HepG2 (cell line): ENCODE data around the gene GALNT10. TPM values are rescaled to one million over a fixed set of nuclear protein-coding genes. Genes with fewer than 3 reads are reported as not detected.

ENCODE experiments used
- HDAC1 ChIP-seq: sonication (generic); formaldehyde crosslinking; IDR thresholded peaks from 2 replicates; pipeline ENCODE4 v1.5.1; 2020; ENCODE audit warnings: mild to moderate bottlenecking, missing genetic modification reagents
- MLLT10 ChIP-seq: sonication (generic); formaldehyde crosslinking; IDR thresholded peaks from 2 replicates; pipeline ENCODE4 v1.4.0; 2020; ENCODE audit warnings: missing genetic modification reagents
- RAD51 ChIP-seq: fragments of 450-650 bp; IDR thresholded peaks from 2 replicates; pipeline ENCODE4 v1.6.1; 2016; ENCODE audit warnings: borderline replicate concordance
- TBP ChIP-seq: sonication (generic); formaldehyde crosslinking; IDR thresholded peaks from 2 replicates; pipeline ENCODE4 v1.5.0; 2020; ENCODE audit warnings: missing genetic modification reagents
- ZEB1 ChIP-seq: IDR thresholded peaks from 2 replicates; pipeline ENCODE4 v1.6.1; 2012; ENCODE audit warnings: mild to moderate bottlenecking, low read depth, inconsistent platforms; ENCODE audit not compliant: insufficient replicate concordance
- ZMYM4 ChIP-seq: sonication (generic); formaldehyde crosslinking; IDR thresholded peaks from 2 replicates; pipeline ENCODE4 v1.8.1; 2023; ENCODE audit warnings: mild to moderate bottlenecking, missing genetic modification reagents
- ZNF30 ChIP-seq: sonication (generic); formaldehyde crosslinking; IDR thresholded peaks from 2 replicates; pipeline ENCODE4 v1.5.0; 2020; ENCODE audit warnings: mild to moderate bottlenecking, missing genetic modification reagents
- ZNF484 ChIP-seq: sonication (generic); formaldehyde crosslinking; IDR thresholded peaks from 2 replicates; pipeline ENCODE4 v1.5.1; 2020; ENCODE audit warnings: mild to moderate bottlenecking, low read depth, missing genetic modification reagents, borderline replicate concordance
- polyA plus RNA-seq, 8 experiments: library from polyadenylated mRNA; depleted of rRNA in 3 of 8; stranded (reverse) in 7 of 8; unstranded in 1 of 8; fragments of >200 nt; fragmentation: Illumina TruSeq in 4 of 8; extraction: Trizol in 4 of 8; gene quantifications; 2 replicates each; pipeline versions ENCODE4 v1.2.1 to v1.2.3, GENCODE V29; 2011 to 2016; ENCODE audit warnings: low read depth in 4 of 8, missing spikeins in 1 of 8, mixed read lengths in 1 of 8; ENCODE audit not compliant: insufficient read depth in 1 of 8
- total RNA-seq, 5 experiments: library from RNA; depleted of rRNA; stranded (reverse); fragments of >200 nt; fragmentation: Illumina TruSeq; extraction: Trizol; gene quantifications; 2 replicates each; pipeline ENCODE4 v1.2.3, GENCODE V29; 2016; ENCODE audit warnings: low read depth in 1 of 5
- TF ChIP-seq, protein P1 (sequence below): sonication (generic); formaldehyde crosslinking; IDR thresholded peaks from 2 replicates; pipeline ENCODE4 v1.4.0; 2020; ENCODE audit warnings: missing genetic modification reagents
- TF ChIP-seq, protein P2 (sequence below): sonication (generic); formaldehyde crosslinking; IDR thresholded peaks from 2 replicates; pipeline ENCODE4 v1.5.1; 2020; ENCODE audit warnings: mild to moderate bottlenecking, missing genetic modification reagents, borderline replicate concordance
- TF ChIP-seq, protein P3 (sequence below): sonication (generic); formaldehyde crosslinking; IDR thresholded peaks from 2 replicates; pipeline ENCODE4 v1.8.0; 2023; ENCODE audit warnings: mild to moderate bottlenecking, missing genetic modification reagents
- TF ChIP-seq, protein P4 (sequence below): sonication (generic); formaldehyde crosslinking; IDR thresholded peaks from 2 replicates; pipeline ENCODE4 v1.5.0; 2020; ENCODE audit warnings: missing genetic modification reagents

The GALNT10 gene
- total and polyA plus RNA-seq, 2 of the 13 experiments (the other 11 are each of a cell fraction or from before 2014, with no cell fraction given) = 8.1 to 11.2 TPM

DNA sequence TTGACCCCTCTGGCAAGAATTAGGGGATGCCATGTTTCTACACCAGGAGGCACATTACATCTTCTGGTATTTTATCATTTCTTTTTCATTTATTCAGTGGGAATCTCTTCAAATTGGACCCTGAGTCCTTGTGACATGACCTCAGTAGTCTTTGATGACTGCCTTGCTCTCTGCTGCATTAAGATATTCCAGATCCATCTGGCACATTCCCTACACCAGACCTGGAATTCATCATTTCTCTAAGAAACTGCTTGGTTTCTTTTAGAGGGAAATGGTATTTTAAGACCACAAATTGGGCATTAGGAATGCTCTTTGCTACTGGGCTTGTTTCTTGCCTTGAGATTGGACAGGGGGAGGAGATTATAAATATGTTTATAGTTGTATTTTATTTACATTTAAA is 61.0 kb downstream of the GALNT10 start (continued):
- TF ChIP-seq, protein P1, sequence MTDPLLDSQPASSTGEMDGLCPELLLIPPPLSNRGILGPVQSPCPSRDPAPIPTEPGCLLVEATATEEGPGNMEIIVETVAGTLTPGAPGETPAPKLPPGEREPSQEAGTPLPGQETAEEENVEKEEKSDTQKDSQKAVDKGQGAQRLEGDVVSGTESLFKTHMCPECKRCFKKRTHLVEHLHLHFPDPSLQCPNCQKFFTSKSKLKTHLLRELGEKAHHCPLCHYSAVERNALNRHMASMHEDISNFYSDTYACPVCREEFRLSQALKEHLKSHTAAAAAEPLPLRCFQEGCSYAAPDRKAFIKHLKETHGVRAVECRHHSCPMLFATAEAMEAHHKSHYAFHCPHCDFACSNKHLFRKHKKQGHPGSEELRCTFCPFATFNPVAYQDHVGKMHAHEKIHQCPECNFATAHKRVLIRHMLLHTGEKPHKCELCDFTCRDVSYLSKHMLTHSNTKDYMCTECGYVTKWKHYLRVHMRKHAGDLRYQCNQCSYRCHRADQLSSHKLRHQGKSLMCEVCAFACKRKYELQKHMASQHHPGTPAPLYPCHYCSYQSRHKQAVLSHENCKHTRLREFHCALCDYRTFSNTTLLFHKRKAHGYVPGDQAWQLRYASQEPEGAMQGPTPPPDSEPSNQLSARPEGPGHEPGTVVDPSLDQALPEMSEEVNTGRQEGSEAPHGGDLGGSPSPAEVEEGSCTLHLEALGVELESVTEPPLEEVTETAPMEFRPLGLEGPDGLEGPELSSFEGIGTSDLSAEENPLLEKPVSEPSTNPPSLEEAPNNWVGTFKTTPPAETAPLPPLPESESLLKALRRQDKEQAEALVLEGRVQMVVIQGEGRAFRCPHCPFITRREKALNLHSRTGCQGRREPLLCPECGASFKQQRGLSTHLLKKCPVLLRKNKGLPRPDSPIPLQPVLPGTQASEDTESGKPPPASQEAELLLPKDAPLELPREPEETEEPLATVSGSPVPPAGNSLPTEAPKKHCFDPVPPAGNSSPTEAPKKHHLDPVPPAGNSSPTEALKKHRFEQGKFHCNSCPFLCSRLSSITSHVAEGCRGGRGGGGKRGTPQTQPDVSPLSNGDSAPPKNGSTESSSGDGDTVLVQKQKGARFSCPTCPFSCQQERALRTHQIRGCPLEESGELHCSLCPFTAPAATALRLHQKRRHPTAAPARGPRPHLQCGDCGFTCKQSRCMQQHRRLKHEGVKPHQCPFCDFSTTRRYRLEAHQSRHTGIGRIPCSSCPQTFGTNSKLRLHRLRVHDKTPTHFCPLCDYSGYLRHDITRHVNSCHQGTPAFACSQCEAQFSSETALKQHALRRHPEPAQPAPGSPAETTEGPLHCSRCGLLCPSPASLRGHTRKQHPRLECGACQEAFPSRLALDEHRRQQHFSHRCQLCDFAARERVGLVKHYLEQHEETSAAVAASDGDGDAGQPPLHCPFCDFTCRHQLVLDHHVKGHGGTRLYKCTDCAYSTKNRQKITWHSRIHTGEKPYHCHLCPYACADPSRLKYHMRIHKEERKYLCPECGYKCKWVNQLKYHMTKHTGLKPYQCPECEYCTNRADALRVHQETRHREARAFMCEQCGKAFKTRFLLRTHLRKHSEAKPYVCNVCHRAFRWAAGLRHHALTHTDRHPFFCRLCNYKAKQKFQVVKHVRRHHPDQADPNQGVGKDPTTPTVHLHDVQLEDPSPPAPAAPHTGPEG (CRISPR knock-in tag) = no peak
- TF ChIP-seq ZNF30 (CRISPR knock-in tag) = no peak
- no peak for TF ChIP-seq ZNF484 (CRISPR knock-in tag)
- TF ChIP-seq, protein P2, sequence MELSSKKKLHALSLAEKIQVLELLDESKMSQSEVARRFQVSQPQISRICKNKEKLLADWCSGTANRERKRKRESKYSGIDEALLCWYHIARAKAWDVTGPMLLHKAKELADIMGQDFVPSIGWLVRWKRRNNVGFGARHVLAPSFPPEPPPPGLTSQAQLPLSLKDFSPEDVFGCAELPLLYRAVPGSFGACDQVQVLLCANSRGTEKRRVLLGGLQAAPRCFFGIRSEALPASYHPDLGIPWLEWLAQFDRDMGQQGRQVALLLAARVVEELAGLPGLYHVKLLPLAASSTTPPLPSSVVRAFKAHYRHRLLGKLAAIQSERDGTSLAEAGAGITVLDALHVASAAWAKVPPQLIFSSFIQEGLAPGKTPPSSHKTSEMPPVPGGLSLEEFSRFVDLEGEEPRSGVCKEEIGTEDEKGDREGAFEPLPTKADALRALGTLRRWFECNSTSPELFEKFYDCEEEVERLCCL (CRISPR knock-in tag) = no peak
- TF ChIP-seq MLLT10 = no peak
- TF ChIP-seq, protein P3, sequence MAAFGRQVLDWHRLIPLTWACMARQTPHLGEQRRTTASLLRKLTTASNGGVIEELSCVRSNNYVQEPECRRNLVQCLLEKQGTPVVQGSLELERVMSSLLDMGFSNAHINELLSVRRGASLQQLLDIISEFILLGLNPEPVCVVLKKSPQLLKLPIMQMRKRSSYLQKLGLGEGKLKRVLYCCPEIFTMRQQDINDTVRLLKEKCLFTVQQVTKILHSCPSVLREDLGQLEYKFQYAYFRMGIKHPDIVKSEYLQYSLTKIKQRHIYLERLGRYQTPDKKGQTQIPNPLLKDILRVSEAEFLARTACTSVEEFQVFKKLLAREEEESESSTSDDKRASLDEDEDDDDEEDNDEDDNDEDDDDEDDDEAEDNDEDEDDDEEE (CRISPR knock-in tag) = no peak
- TF ChIP-seq, protein P4, sequence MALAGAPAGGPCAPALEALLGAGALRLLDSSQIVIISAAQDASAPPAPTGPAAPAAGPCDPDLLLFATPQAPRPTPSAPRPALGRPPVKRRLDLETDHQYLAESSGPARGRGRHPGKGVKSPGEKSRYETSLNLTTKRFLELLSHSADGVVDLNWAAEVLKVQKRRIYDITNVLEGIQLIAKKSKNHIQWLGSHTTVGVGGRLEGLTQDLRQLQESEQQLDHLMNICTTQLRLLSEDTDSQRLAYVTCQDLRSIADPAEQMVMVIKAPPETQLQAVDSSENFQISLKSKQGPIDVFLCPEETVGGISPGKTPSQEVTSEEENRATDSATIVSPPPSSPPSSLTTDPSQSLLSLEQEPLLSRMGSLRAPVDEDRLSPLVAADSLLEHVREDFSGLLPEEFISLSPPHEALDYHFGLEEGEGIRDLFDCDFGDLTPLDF (CRISPR knock-in tag) = no peak
- no peak for TF ChIP-seq ZEB1
- TF ChIP-seq HDAC1 = no peak
- TF ChIP-seq TBP = no peak
- no peak for TF ChIP-seq ZMYM4 (CRISPR knock-in tag)
- no peak for TF ChIP-seq RAD51
